NCI-H345 treated with DMSO at 0.1 percent for 48 hours (cell line): ENCODE measurements around the gene ABL1.

Experiments
- DNase-seq: peaks from one replicate; lab custom pipeline; 2025; ENCODE audit not compliant: unreplicated experiment; lab: John Stamatoyannopoulos, UW

The ABL1 gene

GRCh38 chr9:130913599-130914416 is 78.8 kb downstream of the ABL1 start:
- DNase-seq: no peak

- DNase-seq: no peak
These were observed 79.5 kb downstream of the ABL1 start for GRCh38 chr9:130914417-130915095.

- no peak for DNase-seq
These were observed 80.0 kb downstream of the ABL1 start for GRCh38 chr9:130915096-130915447.

GRCh38 chr9:130917168-130917960 is 82.3 kb downstream of the ABL1 start:
- no peak for DNase-seq

GRCh38 chr9:130918101-130918825 is 83.2 kb downstream of the ABL1 start:
- DNase-seq: no peak

GRCh38 chr9:130918826-130919558 is 83.9 kb downstream of the ABL1 start:
- no peak for DNase-seq

GRCh38 chr9:130919559-130920145 is 84.6 kb downstream of the ABL1 start:
- no peak for DNase-seq

GRCh38 chr9:130920233-130920632 is 85.2 kb downstream of the ABL1 start:
- DNase-seq: no peak

GRCh38 chr9:130920762-130921299 is 85.8 kb downstream of the ABL1 start:
- no peak for DNase-seq

GRCh38 chr9:130921300-130921988 is 86.4 kb downstream of the ABL1 start:
- DNase-seq: no peak

GRCh38 chr9:130921989-130922892 is 87.2 kb downstream of the ABL1 start:
- DNase-seq: no peak

- DNase-seq: no peak
These were observed 88.0 kb downstream of the ABL1 start for GRCh38 chr9:130922893-130923610.

- no peak for DNase-seq
These were observed 88.8 kb downstream of the ABL1 start for GRCh38 chr9:130923611-130924447.

GRCh38 chr9:130924448-130924788 is 89.4 kb downstream of the ABL1 start:
- DNase-seq: no peak

GRCh38 chr9:130925050-130925678 is 90.1 kb downstream of the ABL1 start:
- no peak for DNase-seq

GRCh38 chr9:130927338-130927737 is 92.3 kb downstream of the ABL1 start:
- no peak for DNase-seq
